Dermis microvascular lymphatic vessel endothelial cell (primary cell): ENCODE results near the gene SAP30. TPM values are rescaled to one million over a fixed set of nuclear protein-coding genes. Genes with fewer than 3 reads are reported as not detected.

Experiments used
- DNase-seq, 2 donors: peaks; one replicate each; pipeline versions ENCODE4 v3.0.0 to v3.0.0-alpha.2; 2010; ENCODE audit warnings: low read depth in 2 of 2
- total RNA-seq: library from RNA; depleted of rRNA; stranded (reverse); fragments of >200 nt; gene quantifications from 2 replicates; pipeline ENCODE4 v1.2.1, GENCODE V29; 2014

SAP30 gene, protein sequence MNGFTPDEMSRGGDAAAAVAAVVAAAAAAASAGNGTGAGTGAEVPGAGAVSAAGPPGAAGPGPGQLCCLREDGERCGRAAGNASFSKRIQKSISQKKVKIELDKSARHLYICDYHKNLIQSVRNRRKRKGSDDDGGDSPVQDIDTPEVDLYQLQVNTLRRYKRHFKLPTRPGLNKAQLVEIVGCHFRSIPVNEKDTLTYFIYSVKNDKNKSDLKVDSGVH
- total RNA-seq: 12.8 and 20.9 TPM in 2 replicates

- DNase-seq: peak; percentile 96 to 99
Measured at GRCh38 chr4:173370477-173371291, at the start of gene SAP30. SAP30 (plus strand) TSS chr4:173370954; CDS start chr4:173371183, 229 bp downstream.

- no peak for DNase-seq
Measured at GRCh38 chr4:173325007-173325736, 45.6 kb upstream of the SAP30 start.

DNA sequence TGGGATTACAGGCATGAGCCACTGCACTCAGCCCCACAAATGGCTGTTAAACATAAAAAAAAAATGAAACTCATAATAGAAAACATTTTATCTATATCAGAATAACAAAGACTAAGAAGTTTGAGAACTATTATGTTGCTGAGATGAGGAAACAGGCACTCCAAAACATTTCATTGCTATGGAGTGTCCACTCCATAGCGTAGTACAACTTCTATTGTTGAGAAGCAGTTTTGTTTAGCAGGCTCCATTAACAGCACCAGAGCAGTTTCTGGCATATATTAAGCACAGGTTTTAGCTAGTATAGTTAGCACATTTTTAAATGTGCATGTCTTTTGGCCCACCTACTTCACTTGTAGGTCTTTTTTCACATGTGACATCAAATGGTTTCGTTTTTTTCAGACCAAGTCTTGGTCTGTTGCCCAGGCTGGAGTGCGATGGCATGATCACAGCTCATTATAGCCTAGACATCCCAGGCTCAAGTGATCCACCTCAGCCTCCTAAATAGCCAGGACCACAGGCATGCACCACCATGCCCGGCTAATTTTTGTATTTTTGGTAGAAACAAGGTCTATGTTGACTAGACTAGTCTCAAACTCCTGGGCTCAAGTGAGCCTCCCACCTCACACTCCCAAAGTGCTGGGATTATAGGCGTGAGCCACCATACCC lies 42.4 kb upstream of the SAP30 start:
- DNase-seq: no peak

GRCh38 chr4:173330590-173330989 lies 40.2 kb upstream of the SAP30 start:
- DNase-seq: no peak

GRCh38 chr4:173332021-173332487 lies 38.7 kb upstream of the SAP30 start:
- DNase-seq: peak in 1 of 2 donors; percentile 32

DNA sequence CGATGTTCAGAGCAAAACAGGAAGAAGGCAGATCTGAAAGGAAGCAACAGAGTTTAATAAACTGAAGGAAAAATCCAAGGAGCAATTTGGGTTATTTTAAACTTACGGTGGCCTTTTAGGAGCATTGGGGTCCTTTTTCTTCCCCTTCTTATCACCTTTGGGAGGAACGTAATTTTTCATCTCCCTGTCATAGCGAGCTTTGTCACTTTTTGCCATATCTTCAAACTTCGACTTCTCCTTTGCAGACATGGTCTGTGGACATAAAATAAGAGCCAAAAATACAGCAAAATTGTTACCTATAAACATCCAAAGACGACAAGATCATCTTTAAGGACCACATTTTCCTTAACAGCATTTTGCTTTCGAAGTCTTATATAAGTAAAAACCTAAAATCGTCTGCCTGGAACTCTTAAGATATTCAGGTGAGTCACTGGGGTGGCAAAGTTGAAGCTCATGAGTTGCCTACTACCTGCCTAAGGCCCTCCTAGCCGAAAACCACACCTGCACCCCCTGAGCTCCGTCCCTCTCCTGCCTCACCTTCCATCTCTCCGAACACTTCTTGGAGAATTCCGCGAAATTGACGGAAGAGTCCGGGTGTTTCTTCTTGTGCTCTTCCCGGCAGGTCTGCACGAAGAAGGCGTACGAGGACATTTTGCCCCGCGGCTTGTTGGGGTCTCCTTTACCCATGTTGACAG lies 37.6 kb upstream of the SAP30 start:
- DNase-seq: peak in 1 of 2 donors; percentile 14

- DNase-seq: peak in 1 of 2 donors; percentile 47
Measured at GRCh38 chr4:173333658-173334084, 37.1 kb upstream of the SAP30 start.

- DNase-seq: peak; percentile 100
Measured at GRCh38 chr4:173334085-173334890, 36.5 kb upstream of the SAP30 start, which contains the start of gene HMGB2. HMGB2 (minus strand) TSS chr4:173334358; CDS start chr4:173333649, 709 bp downstream.

DNA sequence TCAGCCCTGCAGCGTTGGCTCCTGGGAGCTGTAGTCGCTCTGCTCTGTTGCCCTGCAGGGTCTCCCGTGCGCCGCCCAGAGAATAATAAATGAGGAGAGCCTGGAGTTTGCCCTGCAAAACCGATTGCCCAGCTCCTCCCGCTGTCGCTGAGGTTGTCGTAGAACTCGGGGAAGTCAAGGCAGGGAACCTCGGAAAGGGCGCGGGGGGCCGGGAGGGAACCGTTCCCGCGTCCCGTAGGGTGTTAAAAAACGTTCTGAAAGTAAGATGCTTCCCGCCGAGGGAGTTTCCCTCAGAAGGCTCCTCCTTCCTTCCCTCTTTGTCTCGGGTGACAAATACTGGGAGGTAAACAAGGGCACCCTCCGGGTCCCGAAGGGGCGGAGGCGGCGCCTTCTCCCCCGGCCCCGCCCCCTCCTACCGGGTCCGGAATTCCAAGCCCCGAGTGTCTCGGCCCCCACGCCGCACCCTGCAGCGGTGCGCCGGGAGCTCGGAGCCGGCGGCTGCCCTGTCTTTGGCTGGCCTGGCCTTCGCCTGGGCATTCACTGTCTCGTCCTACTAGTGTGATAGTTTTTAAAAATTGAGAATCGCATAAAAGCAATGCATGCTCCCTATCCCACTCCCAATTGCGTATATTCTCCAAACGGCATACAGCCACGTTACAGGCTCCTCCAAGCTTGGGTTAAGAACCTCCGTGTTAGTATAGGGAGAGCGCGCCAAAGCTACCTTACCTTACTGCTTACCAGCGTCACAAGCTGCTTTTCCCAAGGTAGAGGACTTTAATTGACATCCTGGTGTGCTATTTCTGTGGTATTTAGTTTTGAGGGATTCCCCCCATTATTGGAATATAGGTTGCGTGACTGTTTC lies 35.6 kb upstream of the SAP30 start:
- DNase-seq: peak in 1 of 2 donors; percentile 74

GRCh38 chr4:173337463-173337862 lies 33.3 kb upstream of the SAP30 start:
- no peak for DNase-seq

GRCh38 chr4:173343832-173344397 lies 26.8 kb upstream of the SAP30 start:
- DNase-seq: peak in 1 of 2 donors; percentile 56

DNA sequence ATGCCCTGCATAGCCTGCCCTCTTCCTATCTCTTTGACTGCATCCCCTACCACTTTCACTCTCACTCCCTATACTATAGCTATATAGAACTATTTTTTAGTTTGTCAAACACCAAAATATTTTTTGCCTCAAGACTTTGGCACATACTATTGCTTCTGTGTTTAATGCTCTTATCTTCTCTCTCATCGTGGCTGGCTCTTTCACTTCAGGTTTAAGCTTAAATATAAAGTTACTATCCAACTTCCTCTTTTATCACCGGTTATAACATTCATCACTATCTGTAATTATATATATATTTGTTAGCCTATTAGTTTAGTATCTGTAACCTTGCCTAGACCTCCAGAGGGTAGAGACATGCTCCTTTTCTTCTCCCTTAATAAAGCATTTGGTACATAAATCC lies 25.1 kb upstream of the SAP30 start:
- DNase-seq: no peak

DNA sequence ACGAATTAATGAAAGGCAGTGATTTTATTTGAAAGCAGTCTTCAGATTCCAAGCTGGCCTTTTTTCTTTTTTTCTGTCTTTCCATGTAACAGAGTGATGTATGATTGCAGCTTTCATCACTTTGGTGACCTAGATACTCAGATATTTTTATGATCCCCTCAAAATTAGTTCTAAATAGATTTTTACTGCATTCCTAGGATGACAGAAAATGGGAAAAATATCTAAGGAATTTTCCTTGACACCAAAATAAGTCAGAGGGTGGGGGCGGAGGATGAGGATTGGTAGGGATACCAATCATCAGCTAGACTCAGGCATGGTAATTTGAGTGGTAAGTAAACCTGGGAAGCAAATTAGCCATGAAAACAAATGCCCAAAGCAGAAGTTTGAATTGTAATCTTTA lies 24.7 kb upstream of the SAP30 start:
- DNase-seq: no peak

GRCh38 chr4:173347467-173347866 lies 23.3 kb upstream of the SAP30 start:
- no peak for DNase-seq

GRCh38 chr4:173357939-173358338 lies 12.8 kb upstream of the SAP30 start:
- DNase-seq: no peak

GRCh38 chr4:173360587-173361221 lies 10.1 kb upstream of the SAP30 start:
- DNase-seq: peak in 1 of 2 donors; percentile 18

DNA sequence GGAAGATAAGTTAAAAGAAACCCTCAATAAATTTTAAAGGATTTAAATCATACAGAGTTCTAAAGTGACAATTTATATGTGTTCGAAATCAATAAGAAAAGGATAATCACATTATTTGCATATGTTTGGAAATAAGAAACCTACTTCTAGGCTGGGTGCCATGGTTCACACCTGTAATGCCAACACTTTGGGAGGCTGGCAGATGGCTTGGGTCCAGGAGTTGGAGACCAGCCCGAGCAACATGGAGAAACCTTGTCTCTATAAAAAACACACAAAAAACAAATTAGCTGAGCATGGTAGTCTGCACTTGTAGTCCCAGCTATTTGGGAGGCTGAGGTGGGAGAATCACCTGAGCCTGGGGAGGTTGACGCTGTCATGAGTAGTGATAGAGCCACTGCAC lies 8.1 kb upstream of the SAP30 start:
- no peak for DNase-seq
